Measurements from ENCODE around the gene CGREF1. TPM values are rescaled to one million over a fixed set of nuclear protein-coding genes. Genes with fewer than 3 reads are reported as not detected.
A peak's percentile ranks its signal among the peaks of the same experiment; 100 is the strongest.

The CGREF1 gene
- total RNA-seq, 1 experiment from 2014 or later = 4.0 TPM

DNA sequence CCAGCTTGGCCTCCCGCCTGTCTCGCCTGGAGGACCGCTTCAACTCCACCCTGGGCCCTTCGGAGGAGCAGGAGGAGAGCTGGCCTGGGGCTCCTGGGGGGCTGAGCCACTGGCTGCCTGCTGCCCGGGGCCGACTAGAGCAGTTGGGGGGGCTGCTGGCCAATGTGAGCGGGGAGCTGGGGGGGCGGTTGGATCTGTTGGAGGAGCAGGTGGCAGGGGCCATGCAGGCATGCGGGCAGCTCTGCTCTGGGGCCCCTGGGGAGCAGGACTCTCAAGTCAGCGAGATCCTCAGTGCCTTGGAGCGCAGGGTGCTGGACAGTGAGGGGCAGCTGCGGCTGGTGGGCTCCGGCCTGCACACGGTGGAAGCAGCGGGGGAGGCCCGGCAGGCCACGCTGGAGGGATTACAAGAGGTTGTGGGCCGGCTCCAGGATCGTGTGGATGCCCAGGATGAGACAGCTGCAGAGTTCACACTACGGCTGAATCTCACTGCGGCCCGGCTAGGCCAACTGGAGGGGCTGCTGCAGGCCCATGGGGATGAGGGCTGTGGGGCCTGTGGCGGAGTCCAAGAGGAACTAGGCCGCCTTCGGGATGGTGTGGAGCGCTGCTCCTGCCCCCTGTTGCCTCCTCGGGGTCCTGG lies 36.0 kb downstream of the CGREF1 start:
- no peak overlapping the region; the same call in 1 of the 2 replicates for H3K27ac ChIP-seq (ENCODE audit: low read depth, low read length)
- no peaks in the 10 kb centered on the region for H3K9me2 ChIP-seq (ENCODE audit: insufficient read depth)
- no peaks in the 10 kb centered on the region for H3K36me3 ChIP-seq (ENCODE audit: control insufficient read depth in 1 of 2, insufficient read depth in 2 of 2, low read length in 2 of 2)
- H3K79me2 ChIP-seq (ENCODE audit: insufficient read depth, low read length) = no peaks in the 10 kb centered on the region
- H2AFZ ChIP-seq (ENCODE audit: low read depth, low read length, poor library complexity, severe bottlenecking) = no peak overlapping the region
- no peaks in the 10 kb centered on the region for H4K20me1 ChIP-seq (ENCODE audit: insufficient read depth)
- DNase-seq (ENCODE audit: low read depth, low spot score) = no peak
- TF ChIP-seq TCF7L2 (IDR thresholded peaks at IDR 0.05; ENCODE audit: borderline replicate concordance, extremely low read depth, insufficient read depth, insufficient read length) = no peak
- TF ChIP-seq, protein P1, sequence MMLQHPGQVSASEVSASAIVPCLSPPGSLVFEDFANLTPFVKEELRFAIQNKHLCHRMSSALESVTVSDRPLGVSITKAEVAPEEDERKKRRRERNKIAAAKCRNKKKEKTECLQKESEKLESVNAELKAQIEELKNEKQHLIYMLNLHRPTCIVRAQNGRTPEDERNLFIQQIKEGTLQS (IDR thresholded peaks at IDR 0.05) = no peak
- no peak for TF ChIP-seq SP1 (IDR thresholded peaks at IDR 0.05; ENCODE audit: low read depth)
- no peaks in the 10 kb centered on the region for H3K9me3 ChIP-seq (ENCODE audit: control insufficient read depth in 1 of 2, insufficient read depth in 1 of 2, low read depth in 1 of 2, low read length in 2 of 2)
- ChIA-PET POLR2A (interaction anchor here (1.1 kb wide), 1 partner anchor 210 kb away, joined by 7 read pairs; no protein-coding TSS in a partner anchor), CTCF (interaction anchor here (1.1 to 3.1 kb wide), 2 partner anchors 11 to 121 kb away, joined by 3 to 15 read pairs; partner anchors contain the start of gene OST4), RAD21 (ENCODE audit: low non-redundant PET in 1 of 2, low total read pairs in 2 of 2, uncharacterized antibody in 2 of 2, unreplicated experiment in 2 of 2) (interaction anchor here in 1 of 2 experiments (1.6 kb wide), 1 partner anchor 121 kb away, joined by 4 read pairs; no protein-coding TSS in a partner anchor)
- BruUV-seq (replicated peaks) = no TSS peak
- no peak overlapping the region for H3K4me3 ChIP-seq (replicated peaks in 1 of 2; ENCODE audit: low read depth in 1 of 2, low read length in 2 of 2)
- peaks cover 13 to 42% of the 10 kb centered on the region in 2 experiments for H3K4me1 ChIP-seq (ENCODE audit: control insufficient read depth in 1 of 2, insufficient read depth in 2 of 2, low read length in 2 of 2)
- no peak overlapping the region for H3K4me2 ChIP-seq (ENCODE audit: low read length)
- intact Hi-C loops (cut with micrococcal nuclease) = no loop called here
- H3K9ac ChIP-seq (ENCODE audit: low read length) = no peak overlapping the region
- no peak for ATAC-seq
- no peaks in the 10 kb centered on the region for H3K27me3 ChIP-seq (ENCODE audit: insufficient read depth, low read length)

DNA sequence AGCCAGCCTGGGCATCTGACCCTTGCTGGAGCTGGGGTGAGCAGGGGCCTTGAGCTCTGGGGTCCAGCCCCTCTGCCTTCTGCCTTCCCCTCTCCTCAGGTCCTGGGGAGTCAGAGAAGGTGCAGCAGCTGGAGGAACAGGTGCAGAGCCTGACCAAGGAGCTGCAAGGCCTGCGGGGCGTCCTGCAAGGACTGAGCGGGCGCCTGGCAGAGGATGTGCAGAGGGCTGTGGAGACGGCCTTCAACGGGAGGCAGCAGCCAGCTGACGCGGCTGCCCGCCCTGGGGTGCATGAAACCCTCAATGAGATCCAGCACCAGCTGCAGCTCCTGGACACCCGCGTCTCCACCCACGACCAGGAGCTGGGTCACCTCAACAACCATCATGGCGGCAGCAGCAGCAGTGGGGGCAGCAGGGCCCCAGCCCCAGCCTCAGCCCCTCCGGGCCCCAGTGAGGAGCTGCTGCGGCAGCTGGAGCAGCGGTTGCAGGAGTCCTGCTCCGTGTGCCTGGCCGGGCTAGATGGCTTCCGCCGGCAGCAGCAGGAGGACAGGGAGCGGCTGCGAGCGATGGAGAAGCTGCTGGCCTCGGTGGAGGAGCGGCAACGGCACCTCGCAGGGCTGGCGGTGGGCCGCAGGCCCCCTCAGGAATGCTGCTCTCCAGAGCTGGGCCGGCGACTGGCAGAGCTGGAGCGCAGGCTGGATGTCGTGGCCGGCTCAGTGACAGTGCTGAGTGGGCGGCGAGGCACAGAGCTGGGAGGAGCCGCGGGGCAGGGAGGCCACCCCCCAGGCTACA lies 36.8 kb downstream of the CGREF1 start:
- Histone ChIP-seq H4K20me1 (ENCODE audit: insufficient read depth) (no peaks in the 10 kb centered on the region), H3K4me2 (ENCODE audit: low read length) (peak overlapping the region; percentile 81), H3K36me3 (ENCODE audit: control insufficient read depth in 1 of 2, insufficient read depth in 2 of 2, low read length in 2 of 2) (no peaks in the 10 kb centered on the region), H3K27me3 (ENCODE audit: insufficient read depth, low read length) (no peaks in the 10 kb centered on the region), H3K27ac (ENCODE audit: low read depth, low read length) (peak overlapping the region; percentile 52), H3K79me2 (ENCODE audit: insufficient read depth, low read length) (no peaks in the 10 kb centered on the region), H3K9ac (ENCODE audit: low read length) (no peak overlapping the region), H3K9me3 (ENCODE audit: control insufficient read depth in 1 of 2, insufficient read depth in 1 of 2, low read depth in 1 of 2, low read length in 2 of 2) (no peaks in the 10 kb centered on the region), H3K4me3 (replicated peaks in 1 of 2; ENCODE audit: low read depth in 1 of 2, low read length in 2 of 2) (0 out of 4 replicates have a peak overlapping the region, but pooled peaks of 1 of the 2 experiments have one; percentile 48), H3K4me1 (ENCODE audit: control insufficient read depth in 1 of 2, insufficient read depth in 2 of 2, low read length in 2 of 2) (peaks cover 13 to 36% of the 10 kb centered on the region in 2 experiments), H2AFZ (ENCODE audit: low read depth, low read length, poor library complexity, severe bottlenecking) (no peak overlapping the region), H3K9me2 (ENCODE audit: insufficient read depth) (no peaks in the 10 kb centered on the region)
- BruUV-seq (replicated peaks) = no TSS peak
- intact Hi-C loops (cut with micrococcal nuclease) = no loop called here
- DNase-seq (ENCODE audit: low read depth, low spot score) (no peak), ATAC-seq (no peak)
- POLR2A ChIA-PET = interaction anchor here (0.9 to 1.3 kb wide), 3 partner anchors 11 to 210 kb away, joined by 4 to 7 read pairs (median 6); partner anchors contain the start of gene OST4
- RAD21 ChIA-PET (ENCODE audit: low non-redundant PET in 1 of 2, low total read pairs in 2 of 2, uncharacterized antibody in 2 of 2, unreplicated experiment in 2 of 2) = interaction anchor here in 1 of 2 experiments (1.6 kb wide), 1 partner anchor 120 kb away, joined by 4 read pairs; no protein-coding TSS in a partner anchor
- CTCF ChIA-PET = interaction anchor here (1.1 to 1.3 kb wide), 4 partner anchors 9 to 156 kb away, joined by 3 to 6 read pairs (median 4); partner anchors contain the start of gene OST4
- TF ChIP-seq FOSL1 (IDR thresholded peaks at IDR 0.05; ENCODE audit: low read depth) (no peak), ZFX (IDR thresholded peaks at IDR 0.05) (no peak), EZH2 (IDR thresholded peaks at IDR 0.05) (no peak), EZH2phosphoT487 (IDR thresholded peaks at IDR 0.05; ENCODE audit: borderline replicate concordance) (no peak), SRF (IDR thresholded peaks at IDR 0.05; ENCODE audit: low read depth) (no peak), POLR2AphosphoS5 (IDR thresholded peaks at IDR 0.05; ENCODE audit: low read depth, low read length) (no peak)
- TF ChIP-seq, protein P2, sequence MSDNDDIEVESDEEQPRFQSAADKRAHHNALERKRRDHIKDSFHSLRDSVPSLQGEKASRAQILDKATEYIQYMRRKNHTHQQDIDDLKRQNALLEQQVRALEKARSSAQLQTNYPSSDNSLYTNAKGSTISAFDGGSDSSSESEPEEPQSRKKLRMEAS (IDR thresholded peaks at IDR 0.05) = no peak
- TF ChIP-seq, protein P3, sequence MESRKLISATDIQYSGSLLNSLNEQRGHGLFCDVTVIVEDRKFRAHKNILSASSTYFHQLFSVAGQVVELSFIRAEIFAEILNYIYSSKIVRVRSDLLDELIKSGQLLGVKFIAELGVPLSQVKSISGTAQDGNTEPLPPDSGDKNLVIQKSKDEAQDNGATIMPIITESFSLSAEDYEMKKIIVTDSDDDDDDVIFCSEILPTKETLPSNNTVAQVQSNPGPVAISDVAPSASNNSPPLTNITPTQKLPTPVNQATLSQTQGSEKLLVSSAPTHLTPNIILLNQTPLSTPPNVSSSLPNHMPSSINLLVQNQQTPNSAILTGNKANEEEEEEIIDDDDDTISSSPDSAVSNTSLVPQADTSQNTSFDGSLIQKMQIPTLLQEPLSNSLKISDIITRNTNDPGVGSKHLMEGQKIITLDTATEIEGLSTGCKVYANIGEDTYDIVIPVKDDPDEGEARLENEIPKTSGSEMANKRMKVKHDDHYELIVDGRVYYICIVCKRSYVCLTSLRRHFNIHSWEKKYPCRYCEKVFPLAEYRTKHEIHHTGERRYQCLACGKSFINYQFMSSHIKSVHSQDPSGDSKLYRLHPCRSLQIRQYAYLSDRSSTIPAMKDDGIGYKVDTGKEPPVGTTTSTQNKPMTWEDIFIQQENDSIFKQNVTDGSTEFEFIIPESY (IDR thresholded peaks at IDR 0.05; ENCODE audit: extremely low read depth, insufficient replicate concordance, low read length) = no peak
- TF ChIP-seq, protein P4, sequence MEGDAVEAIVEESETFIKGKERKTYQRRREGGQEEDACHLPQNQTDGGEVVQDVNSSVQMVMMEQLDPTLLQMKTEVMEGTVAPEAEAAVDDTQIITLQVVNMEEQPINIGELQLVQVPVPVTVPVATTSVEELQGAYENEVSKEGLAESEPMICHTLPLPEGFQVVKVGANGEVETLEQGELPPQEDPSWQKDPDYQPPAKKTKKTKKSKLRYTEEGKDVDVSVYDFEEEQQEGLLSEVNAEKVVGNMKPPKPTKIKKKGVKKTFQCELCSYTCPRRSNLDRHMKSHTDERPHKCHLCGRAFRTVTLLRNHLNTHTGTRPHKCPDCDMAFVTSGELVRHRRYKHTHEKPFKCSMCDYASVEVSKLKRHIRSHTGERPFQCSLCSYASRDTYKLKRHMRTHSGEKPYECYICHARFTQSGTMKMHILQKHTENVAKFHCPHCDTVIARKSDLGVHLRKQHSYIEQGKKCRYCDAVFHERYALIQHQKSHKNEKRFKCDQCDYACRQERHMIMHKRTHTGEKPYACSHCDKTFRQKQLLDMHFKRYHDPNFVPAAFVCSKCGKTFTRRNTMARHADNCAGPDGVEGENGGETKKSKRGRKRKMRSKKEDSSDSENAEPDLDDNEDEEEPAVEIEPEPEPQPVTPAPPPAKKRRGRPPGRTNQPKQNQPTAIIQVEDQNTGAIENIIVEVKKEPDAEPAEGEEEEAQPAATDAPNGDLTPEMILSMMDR (IDR thresholded peaks at IDR 0.05 in 2 of 3, conservative IDR thresholded peaks at IDR 0.05 in 1 of 3; ENCODE audit: borderline replicate concordance in 1 of 3, insufficient read depth in 1 of 3, low read depth in 2 of 3, low read length in 2 of 3) = no peak

Measured in HCT116 (cell line).